ENCODE data around the gene TIGD1. TPM values are rescaled to one million over a fixed set of nuclear protein-coding genes. Genes with fewer than 3 reads are reported as not detected.
A peak's percentile ranks its signal among the peaks of the same experiment; 100 is the strongest.

TIGD1 gene
- total and polyA plus RNA-seq, 2 of the 13 experiments (the other 11 are each of a cell fraction or from before 2014, with no cell fraction given), result 3.5 to 9.5 TPM

GRCh38 chr2:232543928-232544631 is 6.3 kb downstream of the TIGD1 start (continued):
- TF ChIP-seq ATAD3A (CRISPR knock-in tag; IDR thresholded peaks at IDR 0.05) (no peak), DMTF1 (CRISPR knock-in tag; IDR thresholded peaks at IDR 0.05) (no peak), ZFP90 (CRISPR knock-in tag; IDR thresholded peaks at IDR 0.05; ENCODE audit: borderline replicate concordance) (no peak), RFX1 (IDR thresholded peaks at IDR 0.05) (no peak), ZNF563 (CRISPR knock-in tag; IDR thresholded peaks at IDR 0.05) (no peak), POLR2AphosphoS2 (IDR thresholded peaks at IDR 0.05; ENCODE audit: low read depth, low read length) (no peak), CTCF (CRISPR knock-in tag; IDR thresholded peaks at IDR 0.05) (no peak), ZNF687 (CRISPR knock-in tag; IDR thresholded peaks at IDR 0.05) (peak; percentile 37), ZNF550 (CRISPR knock-in tag; IDR thresholded peaks at IDR 0.05; ENCODE audit: borderline replicate concordance) (no peak), AHR (CRISPR knock-in tag; IDR thresholded peaks at IDR 0.05) (no peak), SAFB2 (CRISPR knock-in tag; IDR thresholded peaks at IDR 0.05; ENCODE audit: borderline replicate concordance, low read depth) (0 out of 2 replicates have a peak, but pooled peaks have one; percentile 43), ZNF446 (CRISPR knock-in tag; IDR thresholded peaks at IDR 0.05) (no peak), ZNF430 (CRISPR knock-in tag; IDR thresholded peaks at IDR 0.05) (no peak)
- TF ChIP-seq, protein P1, sequence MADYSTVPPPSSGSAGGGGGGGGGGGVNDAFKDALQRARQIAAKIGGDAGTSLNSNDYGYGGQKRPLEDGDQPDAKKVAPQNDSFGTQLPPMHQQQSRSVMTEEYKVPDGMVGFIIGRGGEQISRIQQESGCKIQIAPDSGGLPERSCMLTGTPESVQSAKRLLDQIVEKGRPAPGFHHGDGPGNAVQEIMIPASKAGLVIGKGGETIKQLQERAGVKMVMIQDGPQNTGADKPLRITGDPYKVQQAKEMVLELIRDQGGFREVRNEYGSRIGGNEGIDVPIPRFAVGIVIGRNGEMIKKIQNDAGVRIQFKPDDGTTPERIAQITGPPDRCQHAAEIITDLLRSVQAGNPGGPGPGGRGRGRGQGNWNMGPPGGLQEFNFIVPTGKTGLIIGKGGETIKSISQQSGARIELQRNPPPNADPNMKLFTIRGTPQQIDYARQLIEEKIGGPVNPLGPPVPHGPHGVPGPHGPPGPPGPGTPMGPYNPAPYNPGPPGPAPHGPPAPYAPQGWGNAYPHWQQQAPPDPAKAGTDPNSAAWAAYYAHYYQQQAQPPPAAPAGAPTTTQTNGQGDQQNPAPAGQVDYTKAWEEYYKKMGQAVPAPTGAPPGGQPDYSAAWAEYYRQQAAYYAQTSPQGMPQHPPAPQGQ (CRISPR knock-in tag; IDR thresholded peaks at IDR 0.05; ENCODE audit: borderline replicate concordance), result no peak
- TF ChIP-seq, protein P2, sequence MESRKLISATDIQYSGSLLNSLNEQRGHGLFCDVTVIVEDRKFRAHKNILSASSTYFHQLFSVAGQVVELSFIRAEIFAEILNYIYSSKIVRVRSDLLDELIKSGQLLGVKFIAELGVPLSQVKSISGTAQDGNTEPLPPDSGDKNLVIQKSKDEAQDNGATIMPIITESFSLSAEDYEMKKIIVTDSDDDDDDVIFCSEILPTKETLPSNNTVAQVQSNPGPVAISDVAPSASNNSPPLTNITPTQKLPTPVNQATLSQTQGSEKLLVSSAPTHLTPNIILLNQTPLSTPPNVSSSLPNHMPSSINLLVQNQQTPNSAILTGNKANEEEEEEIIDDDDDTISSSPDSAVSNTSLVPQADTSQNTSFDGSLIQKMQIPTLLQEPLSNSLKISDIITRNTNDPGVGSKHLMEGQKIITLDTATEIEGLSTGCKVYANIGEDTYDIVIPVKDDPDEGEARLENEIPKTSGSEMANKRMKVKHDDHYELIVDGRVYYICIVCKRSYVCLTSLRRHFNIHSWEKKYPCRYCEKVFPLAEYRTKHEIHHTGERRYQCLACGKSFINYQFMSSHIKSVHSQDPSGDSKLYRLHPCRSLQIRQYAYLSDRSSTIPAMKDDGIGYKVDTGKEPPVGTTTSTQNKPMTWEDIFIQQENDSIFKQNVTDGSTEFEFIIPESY (CRISPR knock-in tag; IDR thresholded peaks at IDR 0.05), result peak; percentile 31; the same call in 1 of the 2 replicates
